GM18505 (cell line): ENCODE data around the gene TNNC1.

Experiments used
- ATAC-seq: cut with Tn5 transposase; IDR thresholded peaks from one replicate; pipeline ENCODE4 v1.9.1; 2021; ENCODE audit not compliant: unreplicated experiment
- POLR2A ChIP-seq: IDR thresholded peaks from 4 replicates; pipeline ENCODE4 v1.6.1; 2011; ENCODE audit warnings: borderline replicate concordance; ENCODE audit not compliant: insufficient read depth, insufficient read length; ENCODE audit errors: extremely low read depth

TNNC1 gene

GRCh38 chr3:52432225-52432624 is 21.6 kb downstream of the TNNC1 start:
- TF ChIP-seq POLR2A: no peak
- ATAC-seq: no peak

DNA sequence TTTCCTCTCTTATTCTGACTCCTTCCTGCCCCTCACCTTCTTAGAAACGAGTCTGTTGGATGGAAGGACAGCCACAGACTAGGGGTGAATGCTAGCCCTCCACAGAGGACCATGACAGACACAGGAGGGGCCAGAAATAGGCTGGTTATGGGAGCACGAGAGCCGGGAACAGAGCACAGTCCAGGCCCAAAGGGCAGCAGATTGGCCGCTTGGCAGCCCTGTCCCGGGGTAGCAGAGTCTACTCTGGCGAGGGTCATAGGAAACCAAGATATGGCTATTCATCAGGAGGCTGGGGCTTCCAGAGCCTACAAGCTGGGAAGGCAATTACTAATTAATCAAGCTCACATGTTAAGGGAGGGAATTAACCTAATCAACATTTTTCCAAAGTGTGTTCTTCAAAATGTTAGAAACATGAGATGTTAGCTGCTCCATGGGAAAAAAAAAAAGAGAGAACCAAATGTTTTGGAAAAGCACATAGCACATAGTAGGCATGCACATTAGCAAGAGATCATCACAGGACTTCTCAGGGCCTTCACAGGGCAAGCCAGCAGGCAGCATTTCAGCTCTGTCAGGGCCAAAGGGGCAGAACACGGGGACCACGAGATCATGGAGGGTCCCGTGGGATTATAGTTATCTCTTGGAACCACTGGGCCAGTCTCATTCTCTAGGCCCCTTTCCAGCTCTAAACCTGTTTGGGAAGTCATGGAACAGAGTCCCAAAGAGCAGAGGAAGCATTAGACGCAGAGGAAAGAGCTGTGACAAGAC is 22.2 kb downstream of the TNNC1 start:
- no peak for ATAC-seq
- no peak for TF ChIP-seq POLR2A

- no peak for ATAC-seq
- no peak for TF ChIP-seq POLR2A
Observed at GRCh38 chr3:52430416-52430810, 23.4 kb downstream of the TNNC1 start.

- no peak for ATAC-seq
- TF ChIP-seq POLR2A: no peak
Observed at GRCh38 chr3:52429779-52430415, 23.9 kb downstream of the TNNC1 start.

DNA sequence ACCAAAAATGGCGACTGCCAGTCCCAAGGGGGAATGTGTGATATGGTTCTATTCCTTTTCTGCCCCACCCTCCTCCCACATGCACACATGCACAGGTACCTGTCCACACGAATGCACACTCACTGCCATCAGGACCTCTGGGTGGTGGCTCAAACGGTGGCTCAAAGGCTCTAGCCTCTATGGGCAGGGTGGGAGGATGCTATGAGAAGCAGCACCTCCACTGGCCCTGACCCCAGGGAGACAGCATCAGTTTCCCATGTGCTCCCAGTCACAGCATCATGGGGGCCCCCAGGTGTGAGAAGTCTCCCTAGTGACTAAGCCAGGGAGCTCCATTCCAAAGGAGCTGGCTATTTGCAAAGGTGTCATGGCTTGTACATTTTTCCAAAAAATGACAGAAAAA is 24.8 kb downstream of the TNNC1 start:
- ATAC-seq: no peak
- TF ChIP-seq POLR2A: no peak

GRCh38 chr3:52428151-52429005 is 25.5 kb downstream of the TNNC1 start:
- TF ChIP-seq POLR2A: no peak
- no peak for ATAC-seq

DNA sequence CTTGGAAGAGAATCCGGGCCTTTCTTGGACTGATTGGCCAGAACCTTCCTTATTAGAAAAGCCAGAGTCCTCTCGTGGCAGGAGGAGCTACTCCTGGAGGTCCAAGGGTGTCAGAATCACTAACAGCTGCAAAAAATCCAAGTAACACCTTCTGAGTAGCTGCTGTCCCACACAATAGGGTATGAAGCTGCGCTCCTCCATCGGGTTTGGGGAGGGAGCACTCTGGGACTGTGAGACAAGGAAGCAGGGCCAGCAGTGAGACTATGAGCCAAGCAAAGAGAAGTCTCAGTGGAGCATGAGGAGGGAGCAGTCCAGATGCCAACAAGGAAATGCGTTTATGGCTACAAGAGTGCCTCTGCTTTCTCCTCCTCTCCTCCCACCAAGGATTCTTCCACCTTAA is 30.7 kb downstream of the TNNC1 start:
- TF ChIP-seq POLR2A: no peak
- ATAC-seq: no peak

- ATAC-seq: no peak
- TF ChIP-seq POLR2A: no peak
Observed at GRCh38 chr3:52422669-52423068, 31.2 kb downstream of the TNNC1 start.

GRCh38 chr3:52420388-52420787 is 33.5 kb downstream of the TNNC1 start:
- ATAC-seq: no peak
- TF ChIP-seq POLR2A: no peak

GRCh38 chr3:52415800-52416199 is 38.0 kb downstream of the TNNC1 start:
- TF ChIP-seq POLR2A: no peak

GRCh38 chr3:52408466-52408865 is 45.4 kb downstream of the TNNC1 start:
- ATAC-seq: no peak
- TF ChIP-seq POLR2A: no peak

More at GRCh38 chr3:52415800-52416199, 38.0 kb downstream of the TNNC1 start:
- no peak for ATAC-seq

GRCh38 chr3:52407779-52408178 is 46.1 kb downstream of the TNNC1 start:
- no peak for TF ChIP-seq POLR2A
- no peak for ATAC-seq

DNA sequence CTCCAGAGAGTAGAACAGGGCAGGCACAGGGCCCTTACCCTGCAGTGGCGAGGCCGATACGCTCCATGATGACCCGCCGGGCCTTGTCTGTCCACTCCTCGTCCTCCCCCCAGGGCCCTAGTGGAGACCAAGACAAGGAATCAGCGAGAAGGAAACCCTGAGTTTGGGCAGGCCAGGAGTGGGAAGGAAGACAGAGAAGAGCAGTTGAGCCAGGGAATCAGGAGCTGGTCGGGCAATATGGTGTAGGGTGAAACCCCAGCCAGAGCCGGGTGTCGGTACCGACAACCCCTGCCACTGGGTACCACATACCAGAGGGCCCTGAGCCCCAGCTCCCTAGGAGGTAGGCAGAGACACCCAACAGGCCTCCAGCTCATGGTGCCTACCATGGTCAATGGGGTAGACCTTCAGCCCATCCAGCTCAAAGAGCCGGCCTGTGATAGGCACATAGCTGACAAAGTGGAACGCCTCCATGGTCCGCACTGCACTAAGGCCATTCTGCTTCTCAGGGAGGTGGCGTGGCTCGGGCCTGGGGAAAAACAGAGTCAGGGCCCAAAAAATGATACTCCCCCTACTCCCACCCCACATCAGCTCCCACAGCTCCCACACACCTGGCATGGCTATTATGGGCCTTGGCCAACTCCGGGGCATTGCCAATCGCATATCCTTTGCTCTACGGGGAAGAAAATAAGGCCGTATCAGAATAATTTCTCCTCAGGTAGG is 46.9 kb downstream of the TNNC1 start:
- no peak for ATAC-seq
- no peak for TF ChIP-seq POLR2A

DNA sequence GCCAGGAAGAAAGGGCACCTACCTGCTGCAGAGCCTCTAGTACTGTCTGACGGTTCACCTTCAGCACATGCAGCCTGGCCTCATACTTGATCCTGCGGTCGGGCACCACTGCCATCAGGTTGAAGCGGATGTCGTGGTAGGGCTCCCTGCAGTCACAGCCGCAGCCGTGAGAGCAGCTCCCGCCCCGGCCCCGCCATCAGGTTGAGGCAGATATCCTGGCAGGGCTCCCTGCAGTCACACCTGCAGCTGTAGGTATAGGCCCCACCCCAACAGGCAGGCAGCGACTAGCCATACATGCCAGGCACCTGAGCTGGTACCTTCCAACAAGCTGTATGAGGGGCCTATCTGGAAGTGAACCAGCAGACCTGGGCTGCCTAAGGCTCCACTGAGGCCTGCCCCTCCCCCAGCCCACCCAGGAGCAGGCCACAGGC is 47.6 kb downstream of the TNNC1 start:
- TF ChIP-seq POLR2A: no peak
- ATAC-seq: no peak

DNA sequence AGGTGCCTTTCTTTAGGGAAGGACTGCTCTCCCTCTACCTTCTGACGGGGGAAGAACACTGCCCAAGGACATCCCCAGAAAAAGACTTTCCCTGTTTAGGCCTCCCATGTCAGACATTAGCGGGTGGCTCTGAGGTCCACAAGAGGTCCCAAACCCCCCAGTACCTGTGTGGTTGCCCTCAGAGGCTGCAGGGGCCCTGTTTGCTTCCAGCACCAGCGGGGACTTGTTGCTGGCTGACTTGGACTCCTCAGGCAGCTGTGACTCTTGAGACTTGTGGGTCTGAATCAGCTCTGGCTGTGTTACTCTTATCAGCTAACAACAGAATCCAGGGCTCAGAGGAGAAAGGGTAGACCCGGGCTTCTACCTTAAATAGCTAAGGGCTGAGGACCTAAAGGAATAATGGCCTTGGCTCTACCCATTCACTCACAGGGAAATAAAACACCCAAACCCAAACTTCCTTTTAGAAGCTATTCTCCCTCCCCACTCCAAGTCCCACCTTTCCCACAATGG is 48.2 kb downstream of the TNNC1 start:
- no peak for ATAC-seq

More for the DNA sequence above, 48.2 kb downstream of the TNNC1 start:
- no peak for TF ChIP-seq POLR2A
